A673 (cell line): ENCODE results near the gene DNAH2. TPM values are rescaled to one million over a fixed set of nuclear protein-coding genes. Genes with fewer than 3 reads are reported as not detected.

Experiments used
- BruUV-seq: library from RNA; stranded (reverse); fragments of 400-500 nt; replicated peaks from 2 replicates; lab custom pipeline; 2021; lab: Mats Ljungman, UMichigan
- CTCF ChIA-PET: fragments of 300-600 bp; sonication (Branson Sonifier 250); formaldehyde crosslinking; loops from one replicate; lab custom pipeline; 2022; ENCODE audit warnings: antibody characterized with exemption; lab: Charles Lee
- POLR2A ChIA-PET: fragments of 300-600 bp; sonication (Branson Sonifier 250); formaldehyde crosslinking; loops from one replicate; lab custom pipeline; 2022; ENCODE audit warnings: antibody characterized with exemption; ENCODE audit not compliant: low non-redundant PET; lab: Charles Lee
- DNase-seq: peaks from one replicate; pipeline ENCODE4 v3.0.0-alpha.2; 2015; ENCODE audit warnings: low spot score
- H3K27ac ChIP-seq: fragments of 200-600 bp; sonication (generic); 2 replicates; pipeline ENCODE4 v1.5.1; 2016; ENCODE audit warnings: mixed run types, low read depth, mild to moderate bottlenecking, mixed read lengths, antibody characterized with exemption, low read length; ENCODE audit not compliant: poor library complexity, severe bottlenecking
- H3K27me3 ChIP-seq: fragments of 200-600 bp; sonication (generic); replicated peaks from 2 replicates; pipeline ENCODE4 v1.6.1; 2017; ENCODE audit warnings: mixed run types, low read depth, mild to moderate bottlenecking, mixed read lengths, antibody characterized with exemption, low read length; ENCODE audit not compliant: insufficient read depth, poor library complexity
- H3K36me3 ChIP-seq: fragments of 200-600 bp; sonication (generic); 2 replicates; pipeline ENCODE4 v1.6.1; 2016; ENCODE audit warnings: mixed run types, mild to moderate bottlenecking, mixed read lengths, antibody characterized with exemption, low read length; ENCODE audit not compliant: insufficient read depth, poor library complexity, severe bottlenecking
- H3K4me1 ChIP-seq: fragments of 200-600 bp; sonication (generic); 2 replicates; pipeline ENCODE4 v1.6.1; 2017; ENCODE audit warnings: mixed run types, mild to moderate bottlenecking, mixed read lengths, antibody characterized with exemption, low read length; ENCODE audit not compliant: insufficient read depth, poor library complexity, severe bottlenecking
- H3K4me3 ChIP-seq: fragments of 200-600 bp; sonication (generic); 2 replicates; pipeline ENCODE4 v1.5.1; 2016; ENCODE audit warnings: low read depth, mixed run types, mild to moderate bottlenecking, mixed read lengths, low read length; ENCODE audit not compliant: poor library complexity, severe bottlenecking
- H3K9me3 ChIP-seq: fragments of 200-600 bp; sonication (generic); 2 replicates; pipeline ENCODE4 v1.6.1; 2016; ENCODE audit warnings: mixed run types, low read depth, mild to moderate bottlenecking, mixed read lengths, antibody characterized with exemption, low read length; ENCODE audit not compliant: poor library complexity, severe bottlenecking
- EZH2 ChIP-seq: fragments of 200-600 bp; sonication (generic); IDR thresholded peaks from 2 replicates; pipeline ENCODE4 v1.6.1; 2017; ENCODE audit warnings: borderline replicate concordance, low read depth, mild to moderate bottlenecking, mixed read lengths, antibody characterized with exemption, low read length; ENCODE audit not compliant: poor library complexity, severe bottlenecking
- intact Hi-C: fragments of 100-400 bp; cut with micrococcal nuclease; formaldehyde crosslinking; loops from one replicate; pipeline ENCODE4 v1.10.0; 2022; ENCODE audit not compliant: unreplicated experiment
- total RNA-seq: library from RNA; stranded (reverse); gene quantifications from 2 replicates; pipeline ENCODE4 v1.2.3, GENCODE V29; 2021
- TF ChIP-seq, protein P1 (sequence below): fragments of 300-800, 200-600 bp; sonication (generic); conservative IDR thresholded peaks from 2 replicates; pipeline ENCODE4 v1.5.1; 2017; ENCODE audit warnings: low read depth, mild to moderate bottlenecking, antibody characterized with exemption, low read length, moderate library complexity, mixed read lengths

DNAH2 gene
- total RNA-seq, 1 experiment from 2014 or later = 0.15 TPM

DNA sequence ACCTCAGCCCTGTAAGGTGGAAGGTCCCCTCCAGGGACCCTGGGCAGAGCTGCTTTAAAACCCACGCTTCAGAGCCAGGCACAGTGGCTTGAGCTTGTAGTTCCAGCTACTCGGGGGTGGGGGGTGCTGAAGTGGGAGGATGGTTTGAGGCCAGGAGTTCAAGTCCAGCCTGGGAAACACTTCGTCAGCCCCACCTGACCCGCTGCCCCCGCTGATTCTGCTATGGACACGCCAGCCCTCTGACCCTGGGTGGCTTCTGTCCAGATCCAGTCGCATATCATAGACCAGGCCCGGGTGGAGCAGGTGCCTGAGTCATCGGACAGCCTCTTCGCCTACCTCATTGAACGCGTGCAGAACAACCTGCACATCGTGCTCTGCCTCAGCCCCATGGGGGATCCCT is 81.3 kb downstream of the DNAH2 start:
- H3K36me3 ChIP-seq = no peaks in the 10 kb centered on the region
- H3K27me3 ChIP-seq = no peaks in the 10 kb centered on the region
- TF ChIP-seq EZH2 = no peak
- TF ChIP-seq, protein P1, sequence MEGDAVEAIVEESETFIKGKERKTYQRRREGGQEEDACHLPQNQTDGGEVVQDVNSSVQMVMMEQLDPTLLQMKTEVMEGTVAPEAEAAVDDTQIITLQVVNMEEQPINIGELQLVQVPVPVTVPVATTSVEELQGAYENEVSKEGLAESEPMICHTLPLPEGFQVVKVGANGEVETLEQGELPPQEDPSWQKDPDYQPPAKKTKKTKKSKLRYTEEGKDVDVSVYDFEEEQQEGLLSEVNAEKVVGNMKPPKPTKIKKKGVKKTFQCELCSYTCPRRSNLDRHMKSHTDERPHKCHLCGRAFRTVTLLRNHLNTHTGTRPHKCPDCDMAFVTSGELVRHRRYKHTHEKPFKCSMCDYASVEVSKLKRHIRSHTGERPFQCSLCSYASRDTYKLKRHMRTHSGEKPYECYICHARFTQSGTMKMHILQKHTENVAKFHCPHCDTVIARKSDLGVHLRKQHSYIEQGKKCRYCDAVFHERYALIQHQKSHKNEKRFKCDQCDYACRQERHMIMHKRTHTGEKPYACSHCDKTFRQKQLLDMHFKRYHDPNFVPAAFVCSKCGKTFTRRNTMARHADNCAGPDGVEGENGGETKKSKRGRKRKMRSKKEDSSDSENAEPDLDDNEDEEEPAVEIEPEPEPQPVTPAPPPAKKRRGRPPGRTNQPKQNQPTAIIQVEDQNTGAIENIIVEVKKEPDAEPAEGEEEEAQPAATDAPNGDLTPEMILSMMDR = no peak
- BruUV-seq = no TSS peak
- no peak overlapping the region for H3K4me3 ChIP-seq
- CTCF ChIA-PET = no interaction called here
- no peaks in the 10 kb centered on the region for H3K9me3 ChIP-seq
- POLR2A ChIA-PET = no interaction called here
- intact Hi-C loops = no loop called here
- H3K27ac ChIP-seq = no peak overlapping the region
- DNase-seq = no peak
- H3K4me1 ChIP-seq = no peaks in the 10 kb centered on the region

DNA sequence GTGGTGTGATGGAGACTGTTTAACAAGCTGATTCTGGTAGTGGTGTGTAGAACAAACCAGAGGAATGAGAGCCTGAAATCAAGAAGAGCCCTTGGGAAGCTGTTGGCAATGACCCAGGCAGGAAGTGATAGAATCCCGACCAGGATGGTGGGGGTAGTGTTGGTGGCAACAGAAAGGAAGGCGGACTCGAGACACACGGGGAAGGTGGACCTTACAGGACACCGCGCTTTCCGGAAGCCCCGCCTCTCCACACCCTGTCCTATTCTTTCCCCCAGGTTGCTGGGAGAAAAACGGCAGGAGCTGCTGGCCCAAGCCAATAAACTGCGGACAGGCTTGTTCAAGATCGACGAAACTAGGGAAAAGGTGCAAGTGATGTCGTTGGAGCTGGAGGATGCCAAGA is 86.4 kb downstream of the DNAH2 start:
- TF ChIP-seq, protein P1 = no peak
- no peak for TF ChIP-seq EZH2
- POLR2A ChIA-PET = no interaction called here
- Histone ChIP-seq H3K9me3 (no peaks in the 10 kb centered on the region), H3K4me1 (no peaks in the 10 kb centered on the region), H3K27ac (no peak overlapping the region), H3K36me3 (no peaks in the 10 kb centered on the region), H3K27me3 (no peaks in the 10 kb centered on the region), H3K4me3 (no peak overlapping the region)
- CTCF ChIA-PET = no interaction called here
- intact Hi-C loops = no loop called here
- no peak for DNase-seq
- BruUV-seq = no TSS peak

DNA sequence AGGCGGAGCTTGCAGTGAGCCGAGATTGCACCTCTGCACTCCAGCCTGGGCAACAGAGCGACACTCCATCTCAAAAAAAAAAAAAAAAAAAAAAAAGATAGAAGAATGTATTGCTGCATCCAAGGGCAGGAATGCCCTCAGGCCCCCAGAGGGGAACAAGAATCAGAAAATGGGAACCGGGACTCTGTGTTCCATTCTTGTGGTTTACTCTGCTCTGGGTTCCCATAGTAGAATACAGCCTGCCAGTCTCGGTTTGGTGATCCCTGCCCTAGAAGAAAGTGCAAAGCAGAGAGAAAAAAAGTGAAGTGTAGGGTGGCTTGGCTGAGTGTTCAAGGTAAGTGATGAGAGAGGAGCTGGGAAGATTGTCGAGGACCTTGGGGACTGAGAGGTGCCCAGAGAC is 89.0 kb downstream of the DNAH2 start:
- ChIA-PET POLR2A (no interaction called here), CTCF (no interaction called here)
- H3K36me3 ChIP-seq = no peaks in the 10 kb centered on the region
- no peak for DNase-seq
- H3K27me3 ChIP-seq = no peaks in the 10 kb centered on the region
- H3K9me3 ChIP-seq = no peaks in the 10 kb centered on the region
- no peaks in the 10 kb centered on the region for H3K4me1 ChIP-seq
- intact Hi-C loops = no loop called here
- BruUV-seq = no TSS peak
- H3K27ac ChIP-seq = no peak overlapping the region
- H3K4me3 ChIP-seq = no peak overlapping the region
- TF ChIP-seq, protein P1 = no peak
- no peak for TF ChIP-seq EZH2
